ENCODE data around the gene GNG5. TPM values are rescaled to one million over a fixed set of nuclear protein-coding genes. Genes with fewer than 3 reads are reported as not detected.

The GNG5 gene
- total and polyA plus RNA-seq, 4 donors: 60.7 to 263 (median 161) TPM

DNA sequence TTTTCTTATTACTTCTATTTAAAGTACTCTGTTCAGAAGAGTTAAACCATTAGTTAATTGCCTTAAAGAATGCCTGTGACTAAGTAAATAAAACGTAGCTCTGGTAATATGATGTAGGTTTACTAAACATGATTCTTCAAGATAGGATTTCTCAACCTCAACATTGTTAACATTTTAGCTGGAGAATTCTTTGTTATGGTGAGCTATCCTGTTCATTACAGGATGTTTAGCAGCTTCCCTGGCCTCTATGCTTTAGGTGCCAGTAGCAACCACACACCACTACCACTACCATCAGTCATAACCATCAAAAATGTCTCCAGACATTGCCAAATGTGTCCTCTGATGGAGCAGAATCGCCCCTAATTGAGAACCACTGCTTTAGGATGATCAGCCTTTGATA lies 16.6 kb downstream of the GNG5 start:
- no peak for DNase-seq
- Histone ChIP-seq H3K4me1 (ENCODE audit: control insufficient read depth in 5 of 5, insufficient read depth in 5 of 5, low read length in 5 of 5) (peaks cover 0 to 6% (median 0%) of the 10 kb centered on the region in 5 donors), H3K9ac (ENCODE audit: insufficient read depth in 1 of 2, low read length in 2 of 2) (no peak overlapping the region), H3K4me3 (no peak overlapping the region), H3K36me3 (ENCODE audit: control insufficient read depth in 4 of 4, insufficient read depth in 4 of 4, low read length in 4 of 4) (peaks cover 14 to 41% (median 23%) of the 10 kb centered on the region in 4 donors), H3K27ac (ENCODE audit: low read depth in 1 of 2, low read length in 1 of 2) (no peak overlapping the region), H3K27me3 (ENCODE audit: control insufficient read depth in 3 of 3, insufficient read depth in 3 of 3, low read length in 2 of 3) (no peaks in the 10 kb centered on the region), H3K9me3 (ENCODE audit: control insufficient read depth in 4 of 4, insufficient read depth in 3 of 4, low read length in 3 of 4) (no peaks in the 10 kb centered on the region)
- 83 to 94% methylated on average over 2 of the region's 2 CpGs for WGBS, 2 donors
- TF ChIP-seq, protein P1, sequence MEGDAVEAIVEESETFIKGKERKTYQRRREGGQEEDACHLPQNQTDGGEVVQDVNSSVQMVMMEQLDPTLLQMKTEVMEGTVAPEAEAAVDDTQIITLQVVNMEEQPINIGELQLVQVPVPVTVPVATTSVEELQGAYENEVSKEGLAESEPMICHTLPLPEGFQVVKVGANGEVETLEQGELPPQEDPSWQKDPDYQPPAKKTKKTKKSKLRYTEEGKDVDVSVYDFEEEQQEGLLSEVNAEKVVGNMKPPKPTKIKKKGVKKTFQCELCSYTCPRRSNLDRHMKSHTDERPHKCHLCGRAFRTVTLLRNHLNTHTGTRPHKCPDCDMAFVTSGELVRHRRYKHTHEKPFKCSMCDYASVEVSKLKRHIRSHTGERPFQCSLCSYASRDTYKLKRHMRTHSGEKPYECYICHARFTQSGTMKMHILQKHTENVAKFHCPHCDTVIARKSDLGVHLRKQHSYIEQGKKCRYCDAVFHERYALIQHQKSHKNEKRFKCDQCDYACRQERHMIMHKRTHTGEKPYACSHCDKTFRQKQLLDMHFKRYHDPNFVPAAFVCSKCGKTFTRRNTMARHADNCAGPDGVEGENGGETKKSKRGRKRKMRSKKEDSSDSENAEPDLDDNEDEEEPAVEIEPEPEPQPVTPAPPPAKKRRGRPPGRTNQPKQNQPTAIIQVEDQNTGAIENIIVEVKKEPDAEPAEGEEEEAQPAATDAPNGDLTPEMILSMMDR (IDR thresholded peaks at IDR 0.05; ENCODE audit: control extremely low read depth, extremely low read depth): no peak
- no peak for ATAC-seq (ENCODE audit: insufficient read depth, low FRiP score)

DNA sequence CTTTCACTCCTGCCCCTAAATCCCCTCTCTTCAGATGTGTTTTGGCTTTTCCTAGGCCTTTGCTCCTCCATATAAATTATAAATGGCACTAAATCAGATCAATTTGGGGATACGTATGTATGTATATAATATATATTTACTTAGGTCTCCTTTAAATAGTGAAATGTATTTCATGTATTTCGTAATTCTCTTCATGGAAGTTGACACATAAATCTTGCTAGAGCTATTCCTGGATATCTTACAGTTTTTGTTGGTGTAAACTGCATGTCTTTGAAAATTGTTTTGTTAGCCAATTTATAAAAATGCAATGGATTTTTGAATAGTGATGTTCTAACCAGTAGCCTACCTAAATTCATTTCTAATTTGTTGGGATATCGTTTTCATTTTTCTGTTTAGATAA lies 18.3 kb downstream of the GNG5 start:
- Histone ChIP-seq H3K27me3 (ENCODE audit: control insufficient read depth in 3 of 3, insufficient read depth in 3 of 3, low read length in 2 of 3) (no peaks in the 10 kb centered on the region), H3K27ac (ENCODE audit: low read depth in 1 of 2, low read length in 1 of 2) (no peak overlapping the region), H3K9me3 (ENCODE audit: control insufficient read depth in 4 of 4, insufficient read depth in 3 of 4, low read length in 3 of 4) (no peaks in the 10 kb centered on the region), H3K4me1 (ENCODE audit: control insufficient read depth in 5 of 5, insufficient read depth in 5 of 5, low read length in 5 of 5) (peaks cover 0 to 6% (median 0%) of the 10 kb centered on the region in 5 donors), H3K4me3 (no peak overlapping the region), H3K36me3 (ENCODE audit: control insufficient read depth in 4 of 4, insufficient read depth in 4 of 4, low read length in 4 of 4) (peaks cover 13 to 30% (median 22%) of the 10 kb centered on the region in 4 donors), H3K9ac (ENCODE audit: insufficient read depth in 1 of 2, low read length in 2 of 2) (no peak overlapping the region)
- TF ChIP-seq, protein P1 (IDR thresholded peaks at IDR 0.05; ENCODE audit: control extremely low read depth, extremely low read depth): no peak
- WGBS, 2 donors: 75 to 87% methylated on average over 3 of the region's 3 CpGs
- ATAC-seq (ENCODE audit: insufficient read depth, low FRiP score) (no peak), DNase-seq (no peak)

DNA sequence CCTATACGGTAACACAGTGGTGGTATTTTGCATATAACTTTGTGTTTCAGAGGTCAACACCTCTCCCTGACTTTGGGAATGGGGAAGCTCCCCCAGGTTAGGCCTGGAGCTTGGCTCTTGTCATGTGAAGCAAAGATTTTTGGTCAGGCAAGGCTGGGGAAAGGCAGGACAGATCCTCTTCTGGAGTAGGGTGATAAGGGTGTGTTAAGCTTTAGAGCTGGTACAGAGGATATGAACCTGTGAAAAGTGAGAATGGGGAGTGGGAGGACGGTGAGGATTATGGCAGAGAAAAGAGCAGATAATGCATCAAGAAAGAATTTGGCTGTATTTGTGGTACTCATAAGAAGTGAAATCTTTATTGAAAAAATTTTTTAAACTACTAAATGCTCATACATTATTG lies 25.1 kb downstream of the GNG5 start:
- Histone ChIP-seq H3K27ac (ENCODE audit: low read depth in 1 of 2, low read length in 1 of 2) (no peak overlapping the region), H3K36me3 (ENCODE audit: control insufficient read depth in 4 of 4, insufficient read depth in 4 of 4, low read length in 4 of 4) (peaks cover 0 to 8% (median 7%) of the 10 kb centered on the region in 4 donors), H3K4me1 (ENCODE audit: control insufficient read depth in 5 of 5, insufficient read depth in 5 of 5, low read length in 5 of 5) (peaks cover 0 to 11% (median 2%) of the 10 kb centered on the region in 5 donors), H3K4me3 (no peak overlapping the region), H3K27me3 (ENCODE audit: control insufficient read depth in 3 of 3, insufficient read depth in 3 of 3, low read length in 2 of 3) (peaks cover 0 to 14% (median 8%) of the 10 kb centered on the region in 3 donors), H3K9me3 (ENCODE audit: control insufficient read depth in 4 of 4, insufficient read depth in 3 of 4, low read length in 3 of 4) (no peaks in the 10 kb centered on the region), H3K9ac (ENCODE audit: insufficient read depth in 1 of 2, low read length in 2 of 2) (no peak overlapping the region)
- TF ChIP-seq, protein P1 (IDR thresholded peaks at IDR 0.05; ENCODE audit: control extremely low read depth, extremely low read depth): no peak
- 92 to 94% methylated on average over 2 of the region's 2 CpGs for whole genome bisulfite sequencing, 2 donors
- DNase-seq (no peak), ATAC-seq (ENCODE audit: insufficient read depth, low FRiP score) (no peak)

DNA sequence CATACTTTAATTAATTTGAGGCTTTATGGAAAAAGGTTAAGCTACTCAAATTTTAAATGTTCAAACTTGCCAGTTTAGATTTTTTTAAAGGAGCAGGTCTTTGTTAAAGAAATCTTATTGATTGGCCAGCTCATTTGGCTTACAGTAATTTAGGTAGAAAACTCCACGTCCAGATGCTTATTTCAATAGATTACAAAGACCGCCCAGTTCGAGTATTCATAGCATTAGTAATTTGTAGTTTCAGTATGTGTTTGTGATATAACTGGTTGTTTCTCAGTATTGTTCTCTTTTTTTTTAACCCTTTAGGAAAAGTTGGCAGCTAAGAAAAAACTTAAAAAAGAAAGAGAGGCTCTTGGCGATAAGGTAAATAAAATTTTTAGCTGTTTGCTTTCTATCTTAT lies 25.7 kb downstream of the GNG5 start:
- ATAC-seq (ENCODE audit: insufficient read depth, low FRiP score): no peak
- WGBS, 2 donors: 83 to 93% methylated on average over 4 of the region's 4 CpGs
- TF ChIP-seq, protein P1 (IDR thresholded peaks at IDR 0.05; ENCODE audit: control extremely low read depth, extremely low read depth): no peak

More for the DNA sequence above, 25.7 kb downstream of the GNG5 start:
- Histone ChIP-seq H3K9me3 (ENCODE audit: control insufficient read depth in 4 of 4, insufficient read depth in 3 of 4, low read length in 3 of 4) (no peaks in the 10 kb centered on the region), H3K9ac (ENCODE audit: insufficient read depth in 1 of 2, low read length in 2 of 2) (no peak overlapping the region), H3K36me3 (ENCODE audit: control insufficient read depth in 4 of 4, insufficient read depth in 4 of 4, low read length in 4 of 4) (peaks cover 0 to 8% (median 6%) of the 10 kb centered on the region in 4 donors), H3K4me3 (no peak overlapping the region), H3K27me3 (ENCODE audit: control insufficient read depth in 3 of 3, insufficient read depth in 3 of 3, low read length in 2 of 3) (peaks cover 0 to 14% (median 13%) of the 10 kb centered on the region in 3 donors), H3K27ac (ENCODE audit: low read depth in 1 of 2, low read length in 1 of 2) (no peak overlapping the region), H3K4me1 (ENCODE audit: control insufficient read depth in 5 of 5, insufficient read depth in 5 of 5, low read length in 5 of 5) (peaks cover 0 to 11% (median 2%) of the 10 kb centered on the region in 5 donors)
- no peak for DNase-seq

Data from lung (tissue), 12 donors.